ENCODE data around the gene FCHSD2. TPM values are rescaled to one million over a fixed set of nuclear protein-coding genes. Genes with fewer than 3 reads are reported as not detected.
A peak's percentile ranks its signal among the peaks of the same experiment; 100 is the strongest.

Gene FCHSD2
- total and polyA plus RNA-seq, 2 donors (not counting 1 experiment from before 2014, with no cell fraction given), result 113 to 189 TPM

GRCh38 chr11:73163638-73164174 lies 21.6 kb upstream of the FCHSD2 start:
- Histone ChIP-seq H4K20me1 (ENCODE audit: control insufficient read depth, insufficient read depth, low read length, poor library complexity, severe bottlenecking) (no peaks in the 10 kb centered on the region), H3K9ac (ENCODE audit: low read length) (no peak overlapping the region), H3K4me1 (ENCODE audit: control insufficient read depth in 2 of 2, insufficient read depth in 2 of 2, low read length in 2 of 2) (peaks cover 59 to 70% of the 10 kb centered on the region in 2 donors), H3K36me3 (replicated peaks in 1 of 2; ENCODE audit: control extremely low read depth in 1 of 2, control insufficient read depth in 1 of 2, extremely low read depth in 1 of 2, insufficient read depth in 2 of 2, low read length in 1 of 2) (no peaks in the 10 kb centered on the region), H3K4me3 (ENCODE audit: control extremely low read depth in 1 of 5, extremely low read depth in 1 of 5, insufficient read depth in 1 of 5, low read depth in 2 of 5, low read length in 4 of 5) (no peak overlapping the region), H3K4me2 (replicated peaks; ENCODE audit: low read depth, low read length, poor library complexity, severe bottlenecking) (no peak overlapping the region), H3K27ac (ENCODE audit: low read length in 2 of 2) (no peak overlapping the region), H3K79me2 (ENCODE audit: control insufficient read depth, insufficient read depth, low read length) (peaks cover 81% of the 10 kb centered on the region), H3K27me3 (replicated peaks in 1 of 4; ENCODE audit: control extremely low read depth in 1 of 4, control insufficient read depth in 3 of 4, insufficient read depth in 4 of 4, low read length in 3 of 4) (no peaks in the 10 kb centered on the region), H3K9me3 (ENCODE audit: control extremely low read depth in 1 of 3, control insufficient read depth in 2 of 3, insufficient read depth in 1 of 3, low read length in 2 of 3) (peaks cover 0 to 3% (median 2%) of the 10 kb centered on the region in 3 donors), H2AFZ (ENCODE audit: insufficient read depth, low read depth, low read length, poor library complexity, severe bottlenecking) (no peak overlapping the region)
- 100% methylated on average over 2 of the region's 2 CpGs for whole genome bisulfite sequencing (ENCODE audit: insufficient coverage)
- Mint-ChIP-seq H3K27me3 (no peaks in the 10 kb centered on the region), H3K4me3 (no peak overlapping the region), H3K4me1 (peaks cover 78% of the 10 kb centered on the region), H3K9me3 (ENCODE audit: insufficient read depth) (no peaks in the 10 kb centered on the region), H3K27ac (peak overlapping the region; percentile 53)
- ATAC-seq (ENCODE audit: low read depth) (no peak), DNase-seq (no peak)
- CTCF ChIA-PET, result interaction anchor here (1.1 to 21.7 kb wide), 5 partner anchors 13 to 239 kb away, joined by 3 to 271 read pairs (median 7); partner anchors contain the start of gene FCHSD2
- POLR2A ChIA-PET, result interaction anchor here (0.6 to 1.8 kb wide), 3 partner anchors 13 to 159 kb away, joined by 3 to 4 read pairs (median 4); no protein-coding TSS in a partner anchor
- no peak for TF ChIP-seq EZH2 (IDR thresholded peaks at IDR 0.05; ENCODE audit: borderline replicate concordance, insufficient read depth, low read depth, low read length, poor library complexity, severe bottlenecking)
- TF ChIP-seq CTCF (IDR thresholded peaks at IDR 0.05), result no peak
- intact Hi-C loops (cut with micrococcal nuclease), result loop anchor here (1.0 kb wide), 1 partner anchor 9 kb away; no protein-coding TSS in a partner anchor

GRCh38 chr11:73162196-73162740 lies 20.1 kb upstream of the FCHSD2 start:
- H3K27me3 Mint-ChIP-seq, result no peaks in the 10 kb centered on the region
- intact Hi-C loops (cut with micrococcal nuclease), result no loop called here
- no peak for ATAC-seq (ENCODE audit: low read depth)
- peak; percentile 31 for DNase-seq
- H3K36me3 ChIP-seq (replicated peaks in 1 of 2; ENCODE audit: control extremely low read depth in 1 of 2, control insufficient read depth in 1 of 2, extremely low read depth in 1 of 2, insufficient read depth in 2 of 2, low read length in 1 of 2), result no peaks in the 10 kb centered on the region
- H3K4me3 ChIP-seq (ENCODE audit: control extremely low read depth in 1 of 5, extremely low read depth in 1 of 5, insufficient read depth in 1 of 5, low read depth in 2 of 5, low read length in 4 of 5), result no peak overlapping the region
- no peak overlapping the region for H3K9ac ChIP-seq (ENCODE audit: low read length)
- CTCF ChIA-PET, result interaction anchor here (1.1 to 21.7 kb wide), 8 partner anchors 8 to 238 kb away, joined by 3 to 271 read pairs (median 4); partner anchors contain the start of gene FCHSD2
- no peak overlapping the region for H2AFZ ChIP-seq (ENCODE audit: insufficient read depth, low read depth, low read length, poor library complexity, severe bottlenecking)
- H3K4me2 ChIP-seq (replicated peaks; ENCODE audit: low read depth, low read length, poor library complexity, severe bottlenecking), result peak overlapping the region; percentile 34
- no peak overlapping the region for H3K4me3 Mint-ChIP-seq
- TF ChIP-seq EZH2 (IDR thresholded peaks at IDR 0.05; ENCODE audit: borderline replicate concordance, insufficient read depth, low read depth, low read length, poor library complexity, severe bottlenecking), result no peak
- no peak for TF ChIP-seq CTCF (IDR thresholded peaks at IDR 0.05)
- no peaks in the 10 kb centered on the region for H4K20me1 ChIP-seq (ENCODE audit: control insufficient read depth, insufficient read depth, low read length, poor library complexity, severe bottlenecking)
- H3K9me3 Mint-ChIP-seq (ENCODE audit: insufficient read depth), result no peaks in the 10 kb centered on the region
- peaks cover 86% of the 10 kb centered on the region for H3K4me1 Mint-ChIP-seq
- 79% methylated on average over 4 of the region's 10 CpGs for WGBS (ENCODE audit: insufficient coverage)
- peak overlapping the region in 1 of 2 donors; percentile 52 for H3K27ac ChIP-seq (ENCODE audit: low read length in 2 of 2)
- peaks cover 68 to 81% of the 10 kb centered on the region in 2 donors for H3K4me1 ChIP-seq (ENCODE audit: control insufficient read depth in 2 of 2, insufficient read depth in 2 of 2, low read length in 2 of 2)
- peaks cover 0 to 3% (median 2%) of the 10 kb centered on the region in 3 donors for H3K9me3 ChIP-seq (ENCODE audit: control extremely low read depth in 1 of 3, control insufficient read depth in 2 of 3, insufficient read depth in 1 of 3, low read length in 2 of 3)
- H3K27me3 ChIP-seq (replicated peaks in 1 of 4; ENCODE audit: control extremely low read depth in 1 of 4, control insufficient read depth in 3 of 4, insufficient read depth in 4 of 4, low read length in 3 of 4), result no peaks in the 10 kb centered on the region
- POLR2A ChIA-PET, result interaction anchor here (1.8 kb wide), 1 partner anchor 16 kb away, joined by 4 read pairs; no protein-coding TSS in a partner anchor
- peak overlapping the region; percentile 79 for H3K27ac Mint-ChIP-seq
- H3K79me2 ChIP-seq (ENCODE audit: control insufficient read depth, insufficient read depth, low read length), result peaks cover 76% of the 10 kb centered on the region

Data from B cell (primary cell).